Suprapubic skin (tissue), 4 donors: ENCODE measurements around the gene ACAA2.

ENCODE experiments used
- CTCF ChIP-seq, 2 donors: fragments of 200-600 bp in 1 of 2; fragments of 450-650 bp in 1 of 2; sonication (generic) in 1 of 2; IDR thresholded peaks; one replicate each; pipeline ENCODE4 v1.5.1; 2016 to 2019; ENCODE audit warnings: antibody characterized with exemption in 2 of 2, mild to moderate bottlenecking in 1 of 2, moderate library complexity in 1 of 2
- EP300 ChIP-seq: sonication (generic); formaldehyde crosslinking; IDR thresholded peaks from one replicate; pipeline ENCODE4 v1.6.1; 2017; ENCODE audit warnings: antibody characterized with exemption
- POLR2A ChIP-seq, 2 donors: fragments of 450-650 bp; IDR thresholded peaks; one replicate each; pipeline ENCODE4 v1.6.1; 2017; ENCODE audit warnings: antibody characterized with exemption in 2 of 2, mild to moderate bottlenecking in 2 of 2, moderate library complexity in 2 of 2
- POLR2AphosphoS5 ChIP-seq, 3 donors: sonication (generic); formaldehyde crosslinking; IDR thresholded peaks; one replicate each; pipeline ENCODE4 v1.6.1; 2017; ENCODE audit warnings: antibody characterized with exemption in 3 of 3

GRCh38 chr18:49813319-49814146, at the start of gene ACAA2:
- TF ChIP-seq CTCF (IDR thresholded peaks at IDR 0.05): no peak
- peak in 2 of 3 donors; percentile 8 to 24 for TF ChIP-seq POLR2AphosphoS5 (IDR thresholded peaks at IDR 0.05)
- peak in 1 of 2 donors; percentile 68 for TF ChIP-seq POLR2A (IDR thresholded peaks at IDR 0.05)
- no peak for TF ChIP-seq EP300
